Activated effector memory CD4-positive, alpha-beta T cell treated with Interleukin-2 at 50 U/mL for 16 hours (primary cell): ENCODE data around the gene PMM2.

Experiments used
- DNase-seq: peaks from one replicate; pipeline ENCODE4 v3.0.0-alpha.2; 2020

The PMM2 gene

DNA sequence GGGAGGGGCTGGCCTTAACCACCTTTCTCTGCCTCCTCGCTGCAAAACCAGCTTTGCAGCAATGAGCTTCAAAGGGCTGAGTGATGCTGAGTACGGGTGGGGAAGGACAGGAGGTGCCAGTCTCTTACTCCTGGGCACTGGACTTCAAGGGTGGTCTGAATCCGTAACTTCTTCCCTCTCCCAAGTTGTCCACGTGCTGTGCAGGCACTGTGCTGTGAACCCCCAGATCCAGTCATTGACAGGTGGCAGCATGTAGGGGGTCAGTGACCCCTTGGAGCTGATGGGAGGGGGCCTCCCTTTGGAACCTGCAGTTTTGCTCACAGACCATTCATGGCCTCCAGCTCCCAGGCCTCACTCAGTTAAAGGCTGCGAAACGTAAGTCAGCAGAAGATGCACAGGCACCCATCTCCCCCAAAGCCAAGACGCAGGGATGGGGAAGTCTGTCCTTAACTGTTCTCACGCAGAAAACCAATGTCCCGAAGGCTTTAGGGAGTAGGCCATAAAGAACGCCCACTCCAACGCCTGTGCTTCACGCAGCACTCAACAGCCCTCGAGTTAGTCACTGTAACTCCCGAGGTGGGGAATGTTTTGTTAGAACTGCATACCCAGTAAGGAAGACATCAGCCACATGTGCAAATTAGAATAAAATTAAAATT is 92.4 kb downstream of the PMM2 start:
- DNase-seq = no peak

DNA sequence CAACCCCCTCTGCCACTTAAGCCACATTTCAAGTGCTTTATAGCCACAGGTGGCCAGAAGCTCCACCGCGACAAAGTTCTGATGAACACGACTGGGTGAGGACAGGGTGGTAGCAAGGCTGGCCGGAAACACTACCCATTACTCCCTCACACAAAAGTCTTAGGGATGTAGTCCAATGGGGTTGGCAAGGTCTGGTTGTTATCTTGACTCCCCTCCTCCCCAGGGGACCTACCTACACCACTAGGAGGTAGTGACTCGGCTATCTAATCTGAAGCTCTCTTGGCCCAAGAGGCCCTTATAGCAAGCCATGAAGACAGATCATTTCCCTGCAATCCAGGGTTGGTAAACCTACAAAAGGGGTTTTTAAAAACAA is 92.9 kb downstream of the PMM2 start:
- DNase-seq = no peak

DNA sequence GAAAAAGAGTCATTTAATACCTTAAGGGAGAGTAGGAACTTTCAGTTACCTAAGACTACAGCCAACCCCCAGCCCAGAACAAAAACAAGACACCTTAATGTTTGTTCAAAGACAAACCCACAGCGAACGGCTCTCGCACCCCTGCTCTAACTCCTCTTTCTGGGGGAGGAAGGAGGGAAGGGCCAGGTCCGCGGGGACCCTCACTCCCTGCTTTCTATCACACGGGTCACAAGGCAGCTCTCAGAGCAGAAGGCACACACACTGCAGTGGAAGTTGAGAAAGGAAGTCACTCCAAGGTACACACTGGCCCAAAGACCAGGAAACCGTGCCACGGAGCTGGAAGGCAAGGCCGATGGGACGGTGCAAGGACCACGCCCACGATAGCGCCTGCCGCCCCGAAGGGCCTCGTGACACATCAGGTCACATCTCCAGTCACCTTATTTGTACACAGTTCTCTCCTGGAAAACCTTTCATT is 94.5 kb downstream of the PMM2 start:
- DNase-seq = no peak

DNA sequence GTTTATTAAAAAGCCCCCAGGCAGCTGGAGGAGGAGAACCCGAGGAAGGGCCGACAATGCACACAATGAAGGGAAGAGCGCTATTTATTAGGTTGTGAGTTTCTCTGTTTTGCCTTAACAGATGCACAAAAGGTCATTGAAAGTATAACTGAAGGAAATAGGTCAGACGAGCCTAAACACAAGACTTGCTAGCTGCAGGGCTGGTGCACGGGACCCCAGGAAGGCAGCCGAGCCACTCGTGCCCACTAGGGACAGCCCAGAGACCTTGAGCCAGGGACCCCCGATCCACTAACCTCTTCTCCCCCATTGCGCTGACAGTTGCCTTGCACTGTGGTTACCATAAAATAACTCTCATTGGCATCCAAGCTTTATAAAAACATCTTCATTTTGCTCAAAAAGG is 95.8 kb downstream of the PMM2 start:
- DNase-seq = no peak

DNA sequence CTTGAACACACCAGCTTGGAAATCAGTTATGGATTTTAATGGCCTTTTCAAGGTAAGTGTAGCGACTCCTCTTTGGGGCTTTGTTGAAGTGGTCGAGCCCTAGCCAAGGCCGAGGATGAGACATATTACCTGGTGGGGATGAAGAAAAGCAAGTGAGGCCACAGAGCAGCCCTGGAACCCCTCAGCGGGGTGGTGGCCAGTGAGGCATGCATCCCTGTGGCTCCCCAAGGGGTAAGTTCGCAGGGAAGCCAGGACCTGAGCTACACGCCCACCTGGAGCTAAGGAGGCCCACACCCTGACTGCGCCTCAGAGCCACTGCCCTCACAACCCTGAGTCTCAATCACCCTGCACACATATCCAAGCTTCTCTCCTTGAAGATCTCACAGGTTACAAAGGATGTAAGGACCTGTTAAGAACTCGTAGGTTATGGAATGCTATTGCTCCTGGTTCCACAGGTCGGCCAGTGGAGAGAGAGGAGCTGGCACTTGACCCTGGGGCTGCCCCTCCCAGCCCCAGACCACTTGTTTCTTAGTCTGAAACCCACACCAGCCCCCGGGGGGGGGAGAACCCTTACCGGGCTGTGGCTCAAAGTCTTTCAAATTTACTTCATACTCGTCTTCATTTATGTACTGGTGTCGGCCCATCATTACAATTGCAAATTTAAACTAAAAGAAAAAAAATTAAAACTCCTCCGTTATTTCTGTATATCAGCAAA is 96.5 kb downstream of the PMM2 start:
- no peak for DNase-seq

DNA sequence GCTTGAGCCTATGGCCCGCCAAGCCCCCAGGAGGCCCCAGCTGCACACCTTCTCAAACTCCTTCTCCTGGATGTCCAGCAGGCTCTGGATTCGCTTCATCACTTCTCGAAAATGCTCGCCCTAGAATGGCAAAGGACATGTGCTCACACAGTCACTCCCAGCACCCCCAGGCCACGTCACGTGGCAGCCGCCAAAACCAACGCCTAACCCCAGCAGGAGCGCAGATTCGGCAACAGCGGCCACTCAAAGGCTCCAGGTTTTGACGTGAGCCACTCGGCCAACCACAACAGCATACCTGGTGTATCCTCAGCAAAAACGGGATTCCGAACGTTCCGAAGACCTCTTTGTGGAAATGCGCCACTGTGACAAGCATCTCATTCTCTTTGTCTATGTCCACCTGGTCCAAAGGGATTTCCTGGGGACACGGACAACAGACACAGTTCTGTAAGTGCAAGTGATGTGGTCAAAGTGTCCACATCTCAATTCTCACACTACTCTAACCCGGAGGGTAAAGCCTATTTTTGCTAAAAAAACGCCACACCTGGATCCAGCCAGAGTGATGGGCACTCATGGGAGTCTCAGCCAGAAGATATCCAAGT is 97.2 kb downstream of the PMM2 start:
- DNase-seq = no peak

DNA sequence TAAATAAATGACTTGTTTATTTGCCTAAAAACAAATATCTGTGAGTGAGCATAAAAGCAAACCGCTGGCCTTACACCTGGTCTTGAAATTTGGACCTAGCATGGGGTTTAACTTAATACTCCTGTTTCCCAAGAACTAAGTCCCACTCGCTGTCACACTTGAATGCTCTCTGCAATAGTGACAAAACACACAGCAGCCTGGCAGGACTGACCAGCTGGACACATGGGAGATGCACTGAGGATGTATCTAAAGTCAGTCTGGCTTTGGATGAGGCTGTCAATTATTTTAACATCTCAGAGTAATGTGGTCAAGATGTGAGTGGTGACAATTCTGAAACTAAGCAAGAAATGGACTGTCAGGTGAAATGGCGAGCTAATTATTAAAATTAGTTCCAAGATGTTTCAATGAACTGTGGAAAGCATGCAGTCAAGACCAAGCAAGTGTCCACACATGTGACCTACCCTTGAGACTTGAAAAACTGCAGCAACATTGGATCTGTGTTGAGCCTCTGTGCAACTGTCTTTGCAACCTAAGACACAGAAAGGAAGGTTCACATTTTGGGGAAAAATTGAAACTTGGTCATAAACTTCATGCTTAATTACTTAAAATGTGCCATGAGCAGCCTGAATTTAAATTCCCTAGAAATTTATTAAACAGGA is 101.2 kb downstream of the PMM2 start:
- DNase-seq = no peak
